Stimulated activated effector memory CD8-positive, alpha-beta T cell treated with anti-CD3 and anti-CD28 coated beads, Interleukin-12 subunit alpha, Interleukin-12 subunit beta, amount 100 ng/mL, for 72 hours (primary cell): ENCODE measurements around the gene C2orf81.
"Not testable (repeated sequence)": the region's sequence is repeated elsewhere in the genome, so short reads cannot be mapped to it uniquely, and the experiment has no call there.

ENCODE experiments used
- ATAC-seq: fragments of 150-1000 bp; cut with Tn5 transposase; 2 replicates; pipeline ENCODE4 v1.10.0; 2021
- DNase-seq, 2 donors: peaks; one replicate each; pipeline ENCODE4 v3.0.0; 2021 to 2022; ENCODE audit warnings: low spot score in 2 of 2
- H3K27ac Mint-ChIP-seq: one replicate; pipeline ENCODE4 v1.8.0; 2022; ENCODE audit warnings: mild to moderate bottlenecking, mixed read lengths
- H3K36me3 Mint-ChIP-seq: one replicate; pipeline ENCODE4 v1.8.0; 2022; ENCODE audit warnings: mild to moderate bottlenecking, mixed read lengths
- H3K4me1 Mint-ChIP-seq: one replicate; pipeline ENCODE4 v1.8.0; 2022; ENCODE audit warnings: mixed read lengths
- H3K4me3 Mint-ChIP-seq: one replicate; pipeline ENCODE4 v1.8.0; 2022; ENCODE audit warnings: mild to moderate bottlenecking, mixed read lengths
- H3K9me3 Mint-ChIP-seq: one replicate; pipeline ENCODE4 v1.8.0; 2022; ENCODE audit warnings: mixed read lengths

Gene C2orf81

GRCh38 chr2:74421221-74421870, at the start of gene C2orf81, which contains the start of gene WDR54:
Gene C2orf81, minus strand, starts transcription at chr2:74421619. Its CDS starts 59 bp downstream, at chr2:74421560.
Gene WDR54, plus strand, starts transcription at chr2:74421730. Its CDS starts 424 bp downstream, at chr2:74422154.
- H3K27ac Mint-ChIP-seq, result peak within 1 kb of the TSS; percentile 98

GRCh38 chr2:74470742-74471141, 49.3 kb upstream of the C2orf81 start:
- Mint-ChIP-seq H3K4me1 (peaks cover 27% of the 10 kb centered on the region), H3K27ac (peak overlapping the region; percentile 83), H3K36me3 (peaks cover 56% of the 10 kb centered on the region), H3K4me3 (peak overlapping the region; percentile 97)
- not testable (repeated sequence) for DNase-seq, ATAC-seq, H3K9me3 Mint-ChIP-seq

More at GRCh38 chr2:74421221-74421870, at the start of gene C2orf81, which contains the start of gene WDR54:
- H3K4me3 Mint-ChIP-seq, result peak within 1 kb of the TSS; percentile 98
- H3K4me1 Mint-ChIP-seq, result peaks cover 31% of the 10 kb centered on the region
- peaks cover 47% of the 10 kb centered on the region for H3K36me3 Mint-ChIP-seq
- H3K9me3 Mint-ChIP-seq, result no peaks in the 10 kb centered on the region
- ATAC-seq (peak; percentile 96), DNase-seq (peak; percentile 94 to 97)

DNA sequence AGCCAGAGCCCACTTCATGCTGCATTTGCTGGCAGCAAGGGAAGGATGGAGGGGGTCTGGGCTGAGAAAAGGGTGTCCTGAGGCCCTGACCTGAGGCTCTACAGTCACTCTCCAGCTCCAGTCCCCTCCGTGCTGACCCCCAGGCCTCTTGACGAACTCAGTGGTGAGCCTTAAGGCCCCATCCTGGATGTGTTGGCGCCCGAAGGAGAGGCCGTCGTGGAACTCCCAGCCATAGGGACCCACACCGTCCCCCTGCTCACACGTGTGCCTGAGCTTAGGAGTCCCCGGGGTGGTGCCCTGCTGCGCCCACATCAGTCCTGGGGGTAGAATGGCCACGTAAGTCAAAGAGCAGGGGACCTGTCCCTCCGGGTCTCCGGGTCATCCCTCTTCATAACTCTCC, 43.0 kb upstream of the C2orf81 start:
- H3K4me3 Mint-ChIP-seq, result peak overlapping the region; percentile 97
- DNase-seq (no peak), ATAC-seq (no peak)
- no peaks in the 10 kb centered on the region for H3K9me3 Mint-ChIP-seq
- peaks cover 51% of the 10 kb centered on the region for H3K36me3 Mint-ChIP-seq
- H3K4me1 Mint-ChIP-seq, result peaks cover 25% of the 10 kb centered on the region
- H3K27ac Mint-ChIP-seq, result peak overlapping the region; percentile 98

DNA sequence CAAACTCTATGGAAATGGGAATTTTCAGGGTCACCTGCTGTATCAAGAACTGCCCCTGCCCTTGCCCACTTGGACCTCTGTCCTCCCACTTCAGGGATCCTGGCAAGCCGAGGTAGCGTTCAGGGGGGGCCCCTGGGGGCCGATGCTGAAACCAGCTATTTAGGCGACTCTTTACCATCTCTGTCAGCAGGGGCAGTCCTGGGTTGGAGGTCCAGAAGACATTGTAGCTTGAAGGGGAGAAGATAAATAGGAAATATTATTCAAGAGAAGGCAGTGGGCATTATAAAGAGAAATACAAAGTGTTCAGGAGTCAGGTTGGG, 41.3 kb upstream of the C2orf81 start:
- peaks cover 40% of the 10 kb centered on the region for H3K4me1 Mint-ChIP-seq
- DNase-seq (no peak), ATAC-seq (no peak)
- H3K9me3 Mint-ChIP-seq, result no peaks in the 10 kb centered on the region
- peak overlapping the region; percentile 86 for H3K27ac Mint-ChIP-seq
- peaks cover 68% of the 10 kb centered on the region for H3K36me3 Mint-ChIP-seq
- H3K4me3 Mint-ChIP-seq, result peak overlapping the region; percentile 97

DNA sequence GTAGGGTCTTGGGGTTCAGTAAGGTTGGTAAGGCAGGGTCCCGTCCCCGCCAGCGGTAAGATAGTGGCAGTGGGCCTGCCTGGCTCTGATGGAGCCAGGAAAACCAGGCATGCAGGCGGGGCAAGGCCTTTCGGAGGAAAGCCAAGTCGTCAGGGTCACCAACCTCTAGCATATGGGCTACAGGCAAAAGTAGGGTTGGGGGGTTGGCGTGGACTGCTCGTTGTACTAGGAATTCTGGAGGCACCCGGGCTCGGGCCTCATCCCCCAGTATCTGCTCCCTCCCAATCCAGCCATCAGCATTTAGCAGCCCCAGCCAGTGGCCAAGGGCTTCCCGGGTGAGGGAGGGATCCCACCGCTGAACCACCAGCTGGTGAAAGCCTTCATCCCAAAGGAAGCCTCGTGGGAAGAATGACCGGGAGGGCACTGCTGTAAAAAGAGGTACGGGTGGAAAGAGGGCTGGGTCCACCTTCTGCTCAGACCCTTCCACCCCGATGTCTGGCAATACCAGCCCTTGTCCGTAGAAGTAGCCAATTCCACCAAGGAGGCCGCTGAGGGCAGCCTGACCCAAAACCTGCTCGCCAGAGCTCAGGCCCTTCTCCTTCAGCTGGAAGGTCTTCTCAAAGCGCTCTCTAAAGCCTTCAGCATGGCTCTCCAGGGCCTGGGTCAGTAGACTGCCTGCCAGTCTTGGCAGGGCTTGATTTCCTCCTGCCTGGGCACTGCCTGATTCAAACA, 40.8 kb upstream of the C2orf81 start:
- Mint-ChIP-seq H3K27ac (peak overlapping the region; percentile 86), H3K4me3 (peak overlapping the region; percentile 97), H3K4me1 (peaks cover 45% of the 10 kb centered on the region)

DNA sequence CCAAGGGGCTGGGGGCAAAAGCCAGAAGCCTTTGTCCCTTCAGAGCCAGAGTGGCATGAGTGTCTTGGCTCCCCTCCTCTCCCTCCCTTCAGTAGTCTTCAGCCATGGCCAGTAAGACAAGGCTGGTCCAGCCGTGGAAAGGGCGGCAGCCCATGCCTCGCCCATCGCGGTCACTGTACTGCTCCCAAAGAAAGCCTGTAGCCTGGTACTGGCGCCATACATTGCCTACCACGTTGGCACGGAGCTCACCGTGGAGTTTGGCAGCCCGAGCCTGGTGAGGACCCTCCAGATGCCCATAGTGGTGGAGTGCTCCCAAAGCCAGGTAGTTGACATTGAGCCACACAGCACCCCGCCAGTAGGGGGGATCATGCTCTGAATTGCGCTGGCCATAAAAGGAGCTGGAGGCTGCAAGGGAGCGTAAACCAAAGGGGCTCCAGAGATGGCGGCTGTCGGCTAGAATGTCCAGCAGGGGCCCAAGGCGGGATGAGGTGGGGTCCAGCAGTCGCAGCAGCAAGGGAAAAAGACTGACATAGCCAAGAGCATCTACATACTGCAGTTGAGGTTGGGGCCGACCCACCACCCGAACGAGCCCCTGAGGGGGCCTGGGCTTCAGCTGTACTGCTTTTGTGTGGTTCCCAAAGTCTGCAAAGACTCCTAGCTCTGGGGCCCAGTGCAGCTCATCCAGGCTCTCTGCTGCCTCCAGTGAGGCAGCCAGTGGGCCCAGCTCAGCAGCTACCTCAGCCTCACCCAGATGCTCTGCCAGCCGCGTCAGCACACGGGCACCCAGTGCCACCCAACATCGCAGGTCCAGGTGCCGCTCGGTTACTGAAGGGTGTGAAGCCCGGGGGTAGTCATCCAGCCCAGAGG, 40.0 kb upstream of the C2orf81 start:
- Mint-ChIP-seq H3K4me3 (no peak overlapping the region), H3K36me3 (peaks cover 81% of the 10 kb centered on the region), H3K4me1 (peaks cover 53% of the 10 kb centered on the region), H3K9me3 (no peaks in the 10 kb centered on the region), H3K27ac (no peak overlapping the region)
- ATAC-seq (no peak), DNase-seq (no peak)

More for the DNA sequence above, 40.8 kb upstream of the C2orf81 start:
- ATAC-seq (no peak), DNase-seq (no peak)
- Mint-ChIP-seq H3K36me3 (peaks cover 73% of the 10 kb centered on the region), H3K9me3 (no peaks in the 10 kb centered on the region)

DNA sequence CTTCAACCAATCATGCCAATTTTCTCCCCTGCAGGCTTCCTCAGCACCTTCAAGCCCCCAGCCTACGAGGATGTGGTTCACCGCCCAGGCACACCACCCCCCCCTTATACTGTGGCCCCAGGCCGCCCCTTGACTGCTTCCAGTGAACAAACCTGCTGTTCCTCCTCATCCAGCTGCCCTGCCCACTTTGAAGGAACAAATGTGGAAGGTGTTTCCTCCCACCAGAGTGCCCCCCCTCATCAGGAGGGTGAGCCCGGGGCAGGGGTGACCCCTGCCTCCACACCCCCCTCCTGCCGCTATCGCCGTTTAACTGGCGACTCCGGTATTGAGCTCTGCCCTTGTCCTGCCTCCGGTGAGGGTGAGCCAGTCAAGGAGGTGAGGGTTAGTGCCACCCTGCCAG, 38.8 kb upstream of the C2orf81 start:
- Mint-ChIP-seq H3K27ac (peak overlapping the region; percentile 97), H3K4me3 (peak overlapping the region; percentile 98)

DNA sequence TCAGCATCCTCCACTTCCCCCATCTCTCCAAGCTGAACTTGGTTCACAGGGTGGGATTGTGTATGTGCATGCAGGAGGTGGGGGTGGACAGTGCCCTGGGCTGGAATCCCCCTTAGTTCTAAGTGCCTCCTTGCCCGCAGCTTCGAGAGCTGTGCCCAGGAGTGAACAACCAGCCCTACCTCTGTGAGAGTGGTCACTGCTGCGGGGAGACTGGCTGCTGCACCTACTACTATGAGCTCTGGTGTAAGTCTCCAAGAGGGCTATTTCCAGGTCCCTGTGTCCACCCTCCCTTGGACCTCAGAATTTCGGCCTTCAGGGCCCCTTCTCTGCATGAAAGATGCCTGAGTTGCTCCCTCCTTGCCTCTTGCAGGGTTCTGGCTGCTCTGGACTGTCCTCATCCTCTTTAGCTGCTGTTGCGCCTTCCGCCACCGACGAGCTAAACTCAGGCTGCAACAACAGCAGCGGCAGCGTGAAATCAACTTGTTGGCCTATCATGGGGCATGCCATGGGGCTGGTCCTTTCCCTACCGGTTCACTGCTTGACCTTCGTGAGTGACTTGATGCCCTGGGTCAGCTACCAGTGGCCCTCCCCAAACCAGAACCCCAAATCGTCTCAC, 38.2 kb upstream of the C2orf81 start:
- H3K9me3 Mint-ChIP-seq, DNase-seq, ATAC-seq: not testable (repeated sequence)
- Mint-ChIP-seq H3K36me3 (peaks cover 91% of the 10 kb centered on the region), H3K27ac (peak overlapping the region; percentile 97), H3K4me1 (peaks cover 71% of the 10 kb centered on the region), H3K4me3 (peak overlapping the region; percentile 98)

More for the DNA sequence above, 38.8 kb upstream of the C2orf81 start:
- H3K4me1 Mint-ChIP-seq, result peaks cover 66% of the 10 kb centered on the region
- H3K36me3 Mint-ChIP-seq, result peaks cover 91% of the 10 kb centered on the region
- H3K9me3 Mint-ChIP-seq, ATAC-seq, DNase-seq: not testable (repeated sequence)

DNA sequence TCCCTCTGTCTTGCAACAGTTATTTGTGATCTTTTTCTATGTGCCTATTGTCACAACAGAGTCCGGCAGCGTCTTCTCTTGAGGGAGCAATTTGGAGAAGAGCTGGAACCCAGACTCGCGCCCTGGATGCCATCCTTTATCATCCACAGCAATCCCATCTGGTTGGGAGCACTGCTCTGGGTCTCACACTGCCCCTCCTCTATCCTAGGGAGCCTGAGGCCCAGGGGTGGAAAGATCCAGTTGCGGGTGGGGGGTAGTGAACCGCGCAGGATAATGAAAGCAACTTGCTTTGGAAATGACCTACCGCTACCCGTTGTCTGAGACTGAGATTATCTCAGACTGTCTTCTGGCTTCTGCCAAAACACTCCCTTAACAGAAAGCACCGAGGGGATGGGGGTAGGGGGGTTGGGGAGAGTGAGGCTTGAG, 37.5 kb upstream of the C2orf81 start:
- no peaks in the 10 kb centered on the region for H3K9me3 Mint-ChIP-seq
- H3K27ac Mint-ChIP-seq, result peak overlapping the region; percentile 97
- peaks cover 94% of the 10 kb centered on the region for H3K36me3 Mint-ChIP-seq
- DNase-seq (no peak), ATAC-seq (no peak)
- peaks cover 76% of the 10 kb centered on the region for H3K4me1 Mint-ChIP-seq
- peak overlapping the region; percentile 98 for H3K4me3 Mint-ChIP-seq

DNA sequence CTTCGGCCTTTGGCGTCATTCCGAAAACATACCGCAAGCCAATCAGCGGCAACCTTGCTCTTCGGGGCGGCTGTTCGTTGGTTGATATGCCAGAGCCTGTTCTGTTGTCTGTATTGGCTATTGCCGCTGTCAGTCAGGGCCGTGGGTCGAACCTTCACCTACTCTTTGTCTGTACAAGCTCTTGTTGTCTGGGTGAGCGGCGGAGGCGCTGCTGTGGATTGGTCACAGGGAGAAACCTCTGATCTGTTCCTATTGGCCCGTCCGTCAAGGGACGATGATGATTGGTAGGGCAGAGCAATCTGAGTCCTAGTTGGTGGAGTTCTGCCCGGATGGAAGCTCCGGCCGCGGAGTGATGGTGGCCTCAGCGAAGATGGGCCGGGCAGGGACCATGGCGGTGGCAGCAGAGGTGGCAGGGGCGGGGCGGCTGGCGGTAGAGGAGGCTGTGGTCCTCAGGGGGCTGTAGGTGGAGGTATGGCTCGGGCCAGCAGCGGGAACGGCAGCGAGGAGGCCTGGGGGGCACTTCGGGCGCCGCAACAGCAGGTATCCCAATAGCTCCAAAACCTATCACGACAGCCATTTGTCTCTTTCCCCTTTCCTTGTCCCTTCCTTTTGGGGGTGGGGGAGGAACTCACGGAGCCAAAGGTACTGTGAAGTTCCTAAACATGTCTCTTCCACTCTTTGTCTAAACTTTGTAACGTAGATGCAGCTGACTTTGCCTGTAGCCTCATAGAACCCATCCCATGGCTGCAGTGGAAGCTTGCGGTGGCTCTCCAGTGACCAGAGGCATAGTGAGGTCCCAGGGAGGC, 36.9 kb upstream of the C2orf81 start, which contains the start of gene WBP1:
WBP1 (plus strand) TSS at position 307 of the 806 bp plus-strand sequence; CDS start at position 472, 165 bp downstream.
- H3K36me3 Mint-ChIP-seq, result peaks cover 89% of the 10 kb centered on the region
- H3K4me3 Mint-ChIP-seq, result peak within 1 kb of the TSS; percentile 98
- ATAC-seq (peak; percentile 89), DNase-seq (peak; percentile 88 to 99)
- H3K27ac Mint-ChIP-seq, result peak within 1 kb of the TSS; percentile 97
- no peaks in the 10 kb centered on the region for H3K9me3 Mint-ChIP-seq
- H3K4me1 Mint-ChIP-seq, result peaks cover 76% of the 10 kb centered on the region

- Mint-ChIP-seq H3K4me3 (peak overlapping the region; percentile 98), H3K27ac (peak overlapping the region; percentile 97), H3K9me3 (no peaks in the 10 kb centered on the region), H3K4me1 (peaks cover 76% of the 10 kb centered on the region), H3K36me3 (peaks cover 83% of the 10 kb centered on the region)
- DNase-seq (peak; percentile 79 to 93), ATAC-seq (peak; percentile 61)
These were observed 36.2 kb upstream of the C2orf81 start for GRCh38 chr2:74457549-74458131.

GRCh38 chr2:74457129-74457548, 35.7 kb upstream of the C2orf81 start:
- peak in 1 of 2 donors; percentile 74 for DNase-seq
- Mint-ChIP-seq H3K36me3 (peaks cover 78% of the 10 kb centered on the region), H3K4me3 (peak overlapping the region; percentile 98), H3K4me1 (peaks cover 78% of the 10 kb centered on the region), H3K9me3 (no peaks in the 10 kb centered on the region), H3K27ac (peak overlapping the region; percentile 97)
- ATAC-seq, result no peak

GRCh38 chr2:74454654-74455511, 33.5 kb upstream of the C2orf81 start, which contains the start of gene INO80B:
Gene INO80B, plus strand, starts transcription at chr2:74455087. Its CDS starts 30 bp downstream, at chr2:74455117.
- H3K36me3 Mint-ChIP-seq, result peaks cover 56% of the 10 kb centered on the region
- no peaks in the 10 kb centered on the region for H3K9me3 Mint-ChIP-seq
- peak; percentile 71 for ATAC-seq
- peak; percentile 98 to 100 for DNase-seq
- H3K4me3 Mint-ChIP-seq, result peak within 1 kb of the TSS; percentile 98
- peaks cover 70% of the 10 kb centered on the region for H3K4me1 Mint-ChIP-seq
- peak within 1 kb of the TSS; percentile 97 for H3K27ac Mint-ChIP-seq
